GM19043 (cell line): Measurements from ENCODE around the gene OAS1.
"Not testable (repeated sequence)": the region's sequence is repeated elsewhere in the genome, so short reads cannot be mapped to it uniquely, and the experiment has no call there.

Source experiments
- ATAC-seq: cut with Tn5 transposase; IDR thresholded peaks from one replicate; pipeline ENCODE4 v1.9.1; 2021; ENCODE audit warnings: low read depth; ENCODE audit not compliant: unreplicated experiment

Gene OAS1

DNA sequence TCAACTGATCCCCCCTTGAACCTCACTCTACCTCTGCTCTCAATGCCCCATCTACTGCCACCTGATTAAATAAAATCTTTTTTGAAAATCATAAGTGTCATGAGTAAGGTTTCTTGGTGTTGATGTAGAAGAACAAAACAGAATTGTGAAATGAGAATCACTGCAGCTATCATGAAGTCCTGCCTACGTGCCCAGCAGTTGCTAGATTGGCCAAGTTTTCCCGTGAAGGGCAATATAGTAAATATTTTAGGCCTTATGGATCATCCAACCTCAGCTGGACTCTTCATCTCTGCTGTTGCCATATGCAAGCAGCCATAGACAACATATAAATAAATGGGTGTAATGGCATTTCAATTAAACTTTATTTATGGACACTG, 26.4 kb downstream of the OAS1 start:
- no peak for ATAC-seq

GRCh38 chr12:112936264-112936663, 29.5 kb downstream of the OAS1 start:
- no peak for ATAC-seq

DNA sequence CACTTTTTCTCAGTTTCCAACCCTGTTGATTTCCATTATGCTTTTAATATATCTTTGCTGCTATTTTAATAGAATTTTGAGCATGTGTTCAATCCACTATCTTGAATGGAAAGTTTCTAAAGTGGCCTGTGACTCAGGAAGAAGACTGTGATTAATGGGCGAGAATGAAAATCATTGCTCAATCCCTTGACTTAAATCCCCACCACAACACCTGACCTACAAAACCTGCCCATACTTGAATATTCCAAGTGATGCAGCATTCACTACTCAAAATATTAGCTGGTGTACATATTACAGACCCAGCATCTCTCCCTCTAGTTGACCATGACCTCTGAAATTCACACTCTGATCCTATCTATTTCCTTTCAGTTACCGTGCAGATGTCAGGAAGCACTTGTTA, 30.2 kb downstream of the OAS1 start:
- no peak for ATAC-seq

DNA sequence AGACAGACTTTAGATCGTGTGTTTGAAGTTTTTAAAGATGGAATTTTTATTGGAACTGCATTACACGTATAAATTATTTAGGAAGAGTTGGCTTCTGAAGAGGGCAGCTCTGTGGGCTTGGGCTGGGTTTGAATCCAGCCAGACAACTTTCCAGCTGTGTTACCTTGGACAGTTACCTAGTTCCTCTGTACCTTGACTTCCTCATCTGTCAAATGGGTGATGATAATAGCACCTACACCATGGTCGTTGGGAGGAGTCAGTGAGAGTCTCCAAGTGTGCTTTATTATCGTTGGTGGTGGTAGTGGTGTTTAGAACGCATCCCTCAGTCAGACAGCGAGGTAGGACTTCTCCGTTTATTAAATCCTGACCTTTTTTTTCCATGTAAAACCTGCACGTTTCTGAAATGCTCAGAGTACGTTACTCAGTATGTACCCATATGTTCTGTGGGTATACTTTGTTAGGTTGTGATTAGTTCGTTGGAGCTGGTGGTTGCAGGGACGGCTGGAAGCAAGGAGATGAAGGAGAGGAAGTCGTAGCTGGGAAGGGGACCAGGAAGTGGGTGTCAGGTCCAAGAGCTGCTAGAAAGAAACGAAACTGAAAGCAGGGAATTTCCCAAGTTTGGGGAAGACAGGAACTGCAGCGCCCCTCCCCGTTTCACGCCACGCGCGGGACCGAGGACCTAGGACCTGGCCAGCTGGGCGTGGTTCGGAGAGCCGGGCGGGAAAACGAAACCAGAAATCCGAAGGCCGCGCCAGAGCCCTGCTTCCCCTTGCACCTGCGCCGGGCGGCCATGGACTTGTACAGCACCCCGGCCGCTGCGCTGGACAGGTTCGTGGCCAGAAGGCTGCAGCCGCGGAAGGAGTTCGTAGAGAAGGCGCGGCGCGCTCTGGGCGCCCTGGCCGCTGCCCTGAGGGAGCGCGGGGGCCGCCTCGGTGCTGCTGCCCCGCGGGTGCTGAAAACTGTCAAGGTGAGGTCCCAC, 31.3 kb downstream of the OAS1 start, which contains the start of gene OAS3:
TSS of gene OAS3 (plus strand) at position 734 of the 979 bp plus-strand sequence. CDS start at position 791, 57 bp downstream.
- ATAC-seq: no peak

- no peak for ATAC-seq
Observed at GRCh38 chr12:112938751-112939150, 32.0 kb downstream of the OAS1 start.

- peak; percentile 63 for ATAC-seq
Observed at GRCh38 chr12:112939761-112940381, 33.1 kb downstream of the OAS1 start.

DNA sequence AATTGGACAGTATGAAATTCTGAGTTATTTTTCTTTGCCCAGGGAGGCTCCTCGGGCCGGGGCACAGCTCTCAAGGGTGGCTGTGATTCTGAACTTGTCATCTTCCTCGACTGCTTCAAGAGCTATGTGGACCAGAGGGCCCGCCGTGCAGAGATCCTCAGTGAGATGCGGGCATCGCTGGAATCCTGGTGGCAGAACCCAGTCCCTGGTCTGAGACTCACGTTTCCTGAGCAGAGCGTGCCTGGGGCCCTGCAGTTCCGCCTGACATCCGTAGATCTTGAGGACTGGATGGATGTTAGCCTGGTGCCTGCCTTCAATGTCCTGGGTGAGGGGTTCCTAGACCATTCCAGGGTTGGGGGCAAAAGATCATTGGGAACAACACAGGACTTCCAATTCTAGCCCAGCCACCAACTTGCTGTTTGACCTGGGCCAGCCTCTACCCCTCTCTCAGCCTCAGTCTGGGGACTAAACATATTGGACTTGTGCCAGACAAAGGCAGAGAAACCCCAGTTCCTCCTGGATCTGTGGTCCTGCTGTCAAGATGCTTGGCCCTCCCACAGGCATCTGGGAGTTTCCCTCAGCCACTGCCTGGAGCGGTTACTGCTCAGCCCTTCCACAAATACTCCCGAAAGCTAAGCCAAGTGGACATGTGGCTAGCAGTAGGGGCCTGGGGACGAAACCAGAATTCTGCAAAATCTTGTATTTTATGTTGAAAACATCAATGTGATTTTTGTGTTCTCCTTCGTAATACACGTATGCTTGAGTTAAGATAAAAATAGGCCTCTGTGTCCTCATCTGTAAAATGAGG, 35.0 kb downstream of the OAS1 start:
- no peak for ATAC-seq

- ATAC-seq: no peak
Observed at GRCh38 chr12:112942572-112942971, 35.8 kb downstream of the OAS1 start.

- no peak for ATAC-seq
Observed at GRCh38 chr12:112944024-112944690, 37.4 kb downstream of the OAS1 start.

GRCh38 chr12:112945515-112945914, 38.8 kb downstream of the OAS1 start:
- no peak for ATAC-seq

GRCh38 chr12:112946236-112947000, 39.7 kb downstream of the OAS1 start:
- ATAC-seq: no peak

DNA sequence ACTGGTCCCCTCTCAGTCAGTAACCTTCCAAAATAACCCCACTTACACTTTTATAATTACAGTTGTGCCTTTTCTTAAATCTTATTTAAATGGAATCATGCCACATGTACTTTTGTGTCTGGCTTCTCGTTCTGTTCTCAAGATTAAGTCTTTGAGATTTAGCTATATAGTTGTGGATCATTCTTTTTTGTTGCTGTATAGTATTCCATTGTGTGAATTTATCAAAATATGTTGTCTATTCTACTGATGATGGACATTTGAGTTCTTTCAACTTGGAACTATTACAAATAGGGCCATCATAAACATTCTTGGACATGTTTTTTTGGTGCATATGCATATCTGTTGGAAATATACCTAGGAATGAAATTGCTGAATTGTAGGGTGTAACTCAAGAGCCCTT, 40.6 kb downstream of the OAS1 start:
- ATAC-seq: no peak

DNA sequence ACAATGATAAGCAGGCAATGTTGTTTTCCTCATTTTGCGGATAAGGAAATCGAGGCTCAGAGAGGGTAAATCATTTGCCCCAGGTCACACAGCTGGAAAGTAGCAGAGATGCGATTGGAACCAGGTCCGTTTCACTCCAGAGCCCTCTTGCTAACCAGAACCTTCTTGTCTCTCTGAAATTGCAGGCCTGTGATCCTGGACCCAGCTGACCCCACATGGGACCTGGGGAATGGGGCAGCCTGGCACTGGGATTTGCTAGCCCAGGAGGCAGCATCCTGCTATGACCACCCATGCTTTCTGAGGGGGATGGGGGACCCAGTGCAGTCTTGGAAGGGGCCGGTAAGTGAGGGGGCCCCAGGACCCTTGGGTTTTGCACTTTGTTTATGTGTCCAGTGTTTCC, 41.0 kb downstream of the OAS1 start:
- ATAC-seq: no peak

DNA sequence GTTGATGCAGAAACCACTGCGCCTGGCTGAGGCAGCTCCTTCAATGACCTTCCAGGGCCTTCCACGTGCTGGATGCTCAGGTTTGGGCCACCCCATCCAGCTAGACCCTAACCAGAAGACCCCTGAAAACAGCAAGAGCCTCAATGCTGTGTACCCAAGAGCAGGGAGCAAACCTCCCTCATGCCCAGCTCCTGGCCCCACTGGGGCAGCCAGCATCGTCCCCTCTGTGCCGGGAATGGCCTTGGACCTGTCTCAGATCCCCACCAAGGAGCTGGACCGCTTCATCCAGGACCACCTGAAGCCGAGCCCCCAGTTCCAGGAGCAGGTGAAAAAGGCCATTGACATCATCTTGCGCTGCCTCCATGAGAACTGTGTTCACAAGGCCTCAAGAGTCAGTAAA, 42.0 kb downstream of the OAS1 start:
- no peak for ATAC-seq

GRCh38 chr12:112950701-112951100, 43.9 kb downstream of the OAS1 start:
- ATAC-seq: no peak

GRCh38 chr12:112957125-112957524, 50.4 kb downstream of the OAS1 start:
- ATAC-seq: not testable (repeated sequence)

DNA sequence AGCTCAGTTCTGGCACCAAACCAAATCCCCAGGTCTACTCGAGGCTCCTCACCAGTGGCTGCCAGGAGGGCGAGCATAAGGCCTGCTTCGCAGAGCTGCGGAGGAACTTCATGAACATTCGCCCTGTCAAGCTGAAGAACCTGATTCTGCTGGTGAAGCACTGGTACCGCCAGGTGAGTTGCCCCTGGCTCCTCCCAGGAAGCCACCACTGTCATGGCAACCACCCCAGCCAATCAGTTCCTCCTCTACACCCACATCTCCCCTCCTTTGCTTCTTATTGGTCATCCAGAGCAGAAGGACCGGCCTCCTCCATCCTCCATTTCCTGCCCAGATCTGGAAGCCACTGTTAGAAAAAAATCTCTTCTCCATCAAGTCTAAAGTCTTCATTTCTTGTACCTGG, 54.3 kb downstream of the OAS1 start:
- no peak for ATAC-seq

DNA sequence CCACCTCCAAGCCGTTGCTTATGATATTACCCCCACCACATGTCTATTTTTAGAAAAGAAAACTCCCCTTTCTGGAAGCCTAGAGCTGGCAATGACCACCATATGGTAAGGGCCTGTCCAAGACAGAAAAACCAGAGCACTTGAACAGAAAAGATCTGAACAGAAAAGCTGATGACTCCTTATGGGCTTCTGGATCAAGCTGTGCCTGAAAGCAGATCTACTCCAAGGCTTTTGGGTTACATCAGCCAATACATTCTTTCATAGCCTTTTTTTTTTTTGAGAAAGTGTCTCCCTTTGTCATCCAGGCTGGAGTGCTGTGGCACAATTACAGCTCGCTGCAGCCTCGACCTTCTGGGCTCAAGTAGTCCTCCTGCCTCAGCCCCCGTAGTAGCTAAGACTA, 54.8 kb downstream of the OAS1 start:
- ATAC-seq: no peak

- ATAC-seq: no peak
Observed at GRCh38 chr12:112962561-112962960, 55.8 kb downstream of the OAS1 start.
